Peyer's patch (tissue), 4 donors: ENCODE results near the gene PTPRM. TPM values are rescaled to one million over a fixed set of nuclear protein-coding genes. Genes with fewer than 3 reads are reported as not detected.

Experiments used
- DNase-seq, 3 donors: peaks; one replicate each; pipeline ENCODE4 v3.0.0-alpha.2; 2017 to 2019
- H3K27ac ChIP-seq, 4 donors: fragments of 200-600 bp; sonication (generic); one replicate each; pipeline ENCODE4 v1.5.1; 2016 to 2019
- H3K27me3 ChIP-seq, 2 donors: fragments of 200-600 bp; sonication (generic); one replicate each; pipeline ENCODE4 v1.5.1; 2019
- H3K36me3 ChIP-seq, 3 donors: fragments of 200-600 bp; sonication (generic); one replicate each; pipeline ENCODE4 v1.5.1; 2016 to 2019
- H3K4me1 ChIP-seq, 4 donors: fragments of 200-600 bp; sonication (generic); one replicate each; pipeline ENCODE4 v1.5.1; 2016 to 2019
- H3K4me3 ChIP-seq, 4 donors: fragments of 200-600 bp; sonication (generic); 1 replicate in 3 of 4; 2 replicates in 1 of 4; pipeline ENCODE4 v1.5.1; 2016 to 2019; ENCODE audit warnings: mild to moderate bottlenecking in 1 of 4
- H3K9me3 ChIP-seq, 4 donors: fragments of 200-600 bp; sonication (generic); one replicate each; pipeline ENCODE4 v1.5.1; 2016 to 2019; ENCODE audit warnings: mild to moderate bottlenecking in 1 of 4
- POLR2A ChIP-seq, 2 donors: fragments of 450-650 bp; IDR thresholded peaks; one replicate each; pipeline ENCODE4 v1.5.1; 2017; ENCODE audit warnings: antibody characterized with exemption in 2 of 2, mild to moderate bottlenecking in 2 of 2, moderate library complexity in 2 of 2
- total RNA-seq, 4 donors: library from RNA; depleted of rRNA; stranded (reverse); fragments of >200 nt; gene quantifications; one replicate each; pipeline ENCODE4 v1.1.0, GENCODE V29; 2016
- TF ChIP-seq, protein P1 (sequence below), 6 experiments: fragments of 450-650 bp in 4 of 6; fragments of 200-600 bp in 2 of 6; sonication (generic) in 1 of 6; IDR thresholded peaks; one replicate each; pipeline ENCODE4 v1.5.1; 2017 to 2019; ENCODE audit warnings: antibody characterized with exemption in 6 of 6, mild to moderate bottlenecking in 3 of 6, moderate library complexity in 1 of 6

Gene PTPRM
- total RNA-seq, 4 donors from 2014 or later: 39.6 to 211 (median 80.3) TPM

- DNase-seq: no peak
- H3K36me3 ChIP-seq: no peaks in the 10 kb centered on the region
- no peak overlapping the region for H3K4me3 ChIP-seq
- no peaks in the 10 kb centered on the region for H3K9me3 ChIP-seq
- TF ChIP-seq POLR2A (IDR thresholded peaks at IDR 0.05): no peak
- TF ChIP-seq, protein P1, sequence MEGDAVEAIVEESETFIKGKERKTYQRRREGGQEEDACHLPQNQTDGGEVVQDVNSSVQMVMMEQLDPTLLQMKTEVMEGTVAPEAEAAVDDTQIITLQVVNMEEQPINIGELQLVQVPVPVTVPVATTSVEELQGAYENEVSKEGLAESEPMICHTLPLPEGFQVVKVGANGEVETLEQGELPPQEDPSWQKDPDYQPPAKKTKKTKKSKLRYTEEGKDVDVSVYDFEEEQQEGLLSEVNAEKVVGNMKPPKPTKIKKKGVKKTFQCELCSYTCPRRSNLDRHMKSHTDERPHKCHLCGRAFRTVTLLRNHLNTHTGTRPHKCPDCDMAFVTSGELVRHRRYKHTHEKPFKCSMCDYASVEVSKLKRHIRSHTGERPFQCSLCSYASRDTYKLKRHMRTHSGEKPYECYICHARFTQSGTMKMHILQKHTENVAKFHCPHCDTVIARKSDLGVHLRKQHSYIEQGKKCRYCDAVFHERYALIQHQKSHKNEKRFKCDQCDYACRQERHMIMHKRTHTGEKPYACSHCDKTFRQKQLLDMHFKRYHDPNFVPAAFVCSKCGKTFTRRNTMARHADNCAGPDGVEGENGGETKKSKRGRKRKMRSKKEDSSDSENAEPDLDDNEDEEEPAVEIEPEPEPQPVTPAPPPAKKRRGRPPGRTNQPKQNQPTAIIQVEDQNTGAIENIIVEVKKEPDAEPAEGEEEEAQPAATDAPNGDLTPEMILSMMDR (IDR thresholded peaks at IDR 0.05): no peak
- H3K27ac ChIP-seq: no peak overlapping the region
- H3K27me3 ChIP-seq: no peaks in the 10 kb centered on the region
- no peaks in the 10 kb centered on the region for H3K4me1 ChIP-seq
These were observed 766.8 kb downstream of the PTPRM start for GRCh38 chr18:8333961-8334360.

- Histone ChIP-seq H3K4me3 (no peak overlapping the region), H3K4me1 (peaks cover 0 to 7% (median 0%) of the 10 kb centered on the region in 4 donors), H3K36me3 (no peaks in the 10 kb centered on the region), H3K27ac (no peak overlapping the region), H3K27me3 (no peaks in the 10 kb centered on the region), H3K9me3 (no peaks in the 10 kb centered on the region)
- no peak for DNase-seq
- TF ChIP-seq, protein P1 (IDR thresholded peaks at IDR 0.05): no peak
- TF ChIP-seq POLR2A (IDR thresholded peaks at IDR 0.05): no peak
These were observed 770.1 kb downstream of the PTPRM start for GRCh38 chr18:8337211-8337610.

GRCh38 chr18:8339210-8339609 is 772.1 kb downstream of the PTPRM start:
- peaks cover 0 to 7% (median 0%) of the 10 kb centered on the region in 4 donors for H3K4me1 ChIP-seq
- no peaks in the 10 kb centered on the region for H3K27me3 ChIP-seq
- no peaks in the 10 kb centered on the region for H3K36me3 ChIP-seq
- no peak overlapping the region for H3K4me3 ChIP-seq
- TF ChIP-seq, protein P1 (IDR thresholded peaks at IDR 0.05): no peak
- TF ChIP-seq POLR2A (IDR thresholded peaks at IDR 0.05): no peak
- no peak for DNase-seq
- H3K27ac ChIP-seq: no peak overlapping the region
- H3K9me3 ChIP-seq: no peaks in the 10 kb centered on the region

DNA sequence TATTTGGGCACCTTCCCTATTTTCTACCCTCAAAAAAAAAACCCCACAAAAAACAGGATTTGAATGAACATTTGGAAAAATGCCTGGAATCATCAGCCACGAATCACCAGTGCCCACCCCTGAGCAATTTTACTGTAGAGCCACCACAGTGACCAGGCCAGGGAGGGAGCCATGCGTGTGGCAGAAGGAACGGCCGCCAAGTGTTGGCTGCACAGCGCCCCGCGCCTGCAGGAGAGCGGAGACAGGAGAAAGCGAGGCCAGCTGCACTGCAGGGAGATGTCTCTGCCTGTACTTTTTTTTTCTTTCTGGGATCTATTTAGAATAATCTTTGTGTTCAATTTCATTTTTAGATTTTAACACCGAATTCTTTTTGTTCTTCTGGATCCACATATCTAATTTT is 772.8 kb downstream of the PTPRM start:
- Histone ChIP-seq H3K9me3 (no peaks in the 10 kb centered on the region), H3K4me1 (peaks cover 0 to 7% (median 0%) of the 10 kb centered on the region in 4 donors), H3K4me3 (no peak overlapping the region), H3K27ac (no peak overlapping the region), H3K27me3 (no peaks in the 10 kb centered on the region), H3K36me3 (no peaks in the 10 kb centered on the region)
- TF ChIP-seq, protein P1 (IDR thresholded peaks at IDR 0.05): no peak
- no peak for TF ChIP-seq POLR2A (IDR thresholded peaks at IDR 0.05)
- DNase-seq: no peak

GRCh38 chr18:8341481-8342230 is 774.5 kb downstream of the PTPRM start:
- Histone ChIP-seq H3K4me1 (peaks cover 0 to 7% (median 0%) of the 10 kb centered on the region in 4 donors), H3K27ac (no peak overlapping the region), H3K9me3 (no peaks in the 10 kb centered on the region), H3K4me3 (no peak overlapping the region), H3K36me3 (no peaks in the 10 kb centered on the region), H3K27me3 (no peaks in the 10 kb centered on the region)
- no peak for TF ChIP-seq POLR2A (IDR thresholded peaks at IDR 0.05)
- TF ChIP-seq, protein P1 (IDR thresholded peaks at IDR 0.05): no peak
- DNase-seq: no peak
